HG03108 (cell line): Measurements from ENCODE around the gene CD48.
"Not testable (repeated sequence)": the region's sequence is repeated elsewhere in the genome, so short reads cannot be mapped to it uniquely, and the experiment has no call there.

Experiments used
- ATAC-seq: cut with Tn5 transposase; IDR thresholded peaks from one replicate; pipeline ENCODE4 v1.9.1; 2021; ENCODE audit warnings: moderate library complexity; ENCODE audit not compliant: unreplicated experiment

CD48 gene

DNA sequence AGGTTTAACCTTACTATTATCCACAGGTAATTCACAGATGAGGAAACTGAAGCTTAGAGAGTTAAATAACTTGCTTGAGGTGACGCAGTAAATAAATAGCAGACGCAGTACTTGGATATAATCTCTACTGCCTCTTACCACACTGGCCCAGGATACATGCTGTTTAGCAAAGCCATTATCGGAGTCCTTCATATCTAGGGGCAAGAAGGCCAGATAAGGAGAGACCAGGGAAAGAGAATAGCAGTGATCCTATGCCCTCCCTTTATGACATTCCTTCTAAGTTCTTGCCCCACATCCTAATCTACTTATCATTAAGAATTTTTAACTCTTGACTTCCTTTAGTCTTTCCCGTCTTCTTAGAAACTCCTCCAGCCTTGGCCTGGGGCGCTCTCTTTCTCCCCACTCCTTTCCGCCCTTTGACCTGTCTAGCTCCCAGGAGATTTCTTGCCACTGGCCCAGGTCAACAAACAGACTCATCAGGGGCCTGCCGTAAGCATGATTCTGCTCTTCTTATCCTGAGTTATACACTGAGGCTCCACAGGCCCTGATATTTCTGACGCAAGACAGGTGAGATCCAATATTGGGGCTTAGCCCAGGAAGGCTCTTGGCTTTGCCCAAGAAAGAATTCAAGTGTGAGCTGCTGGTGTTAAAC is 53.3 kb downstream of the CD48 start:
- ATAC-seq, result no peak

DNA sequence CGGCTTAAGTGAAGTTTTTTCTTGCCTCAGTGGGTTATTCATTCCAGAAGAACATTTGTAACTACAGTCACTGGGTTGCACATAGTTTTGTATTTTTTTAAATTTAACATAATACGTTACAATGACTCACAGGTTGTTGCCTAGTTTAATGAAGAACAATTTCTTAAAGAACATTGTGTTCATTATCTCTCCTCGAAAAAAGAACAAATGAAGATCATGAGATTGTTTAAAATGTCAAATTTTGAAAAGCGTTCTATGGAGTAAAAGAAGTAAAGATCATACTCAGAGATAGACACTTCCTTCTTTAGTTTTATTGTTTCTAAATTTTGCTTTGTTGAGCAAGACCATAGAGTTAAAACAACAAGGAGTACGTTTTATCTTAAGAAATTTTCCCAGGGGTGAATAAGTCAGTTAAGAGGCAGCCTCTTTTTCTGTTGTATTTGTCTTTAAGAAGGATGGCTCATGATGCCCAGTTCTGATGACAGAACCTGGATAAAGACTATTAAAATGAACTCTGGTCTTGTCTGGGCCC is 54.3 kb downstream of the CD48 start:
- ATAC-seq, result no peak

DNA sequence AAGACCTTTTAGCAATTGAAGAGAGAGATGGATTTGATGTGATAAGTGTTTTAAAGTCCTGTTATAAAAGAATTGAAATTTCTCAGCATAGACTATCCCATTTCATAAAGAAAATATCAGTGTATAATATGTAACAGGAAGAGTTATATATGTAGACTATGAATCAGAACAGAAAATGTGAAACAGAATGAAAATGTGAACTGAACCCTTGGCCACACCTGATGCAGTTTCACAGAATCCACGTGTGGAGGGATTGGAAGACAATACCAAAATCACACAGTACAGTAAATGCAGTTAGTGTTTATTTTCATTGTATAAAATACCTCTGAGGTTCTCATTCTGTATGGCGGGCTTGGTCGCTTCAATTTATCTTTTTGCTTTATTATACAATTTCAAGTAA is 54.9 kb downstream of the CD48 start:
- no peak for ATAC-seq

DNA sequence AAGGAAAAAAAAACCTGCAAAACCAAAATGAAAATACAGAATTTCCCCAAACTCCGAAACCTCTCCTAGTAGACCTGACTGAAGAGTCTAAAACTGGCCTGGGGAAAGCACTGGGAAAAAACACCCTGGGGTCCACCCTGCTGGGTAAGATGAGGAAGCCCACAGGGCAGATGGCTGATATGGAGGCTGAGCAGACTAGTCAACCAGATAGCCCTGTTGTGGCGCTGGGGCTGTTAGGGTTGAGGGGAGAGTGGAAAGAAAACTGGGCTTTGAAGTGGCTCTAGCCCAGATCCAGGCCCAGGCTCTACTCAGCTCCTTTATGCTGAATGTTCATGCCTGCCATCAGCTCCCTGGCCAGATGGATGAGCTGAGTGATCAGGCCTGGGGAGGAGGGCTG is 58.0 kb downstream of the CD48 start:
- ATAC-seq, result no peak

- ATAC-seq, result no peak
Measured at GRCh38 chr1:160652924-160653619, 58.5 kb downstream of the CD48 start.

DNA sequence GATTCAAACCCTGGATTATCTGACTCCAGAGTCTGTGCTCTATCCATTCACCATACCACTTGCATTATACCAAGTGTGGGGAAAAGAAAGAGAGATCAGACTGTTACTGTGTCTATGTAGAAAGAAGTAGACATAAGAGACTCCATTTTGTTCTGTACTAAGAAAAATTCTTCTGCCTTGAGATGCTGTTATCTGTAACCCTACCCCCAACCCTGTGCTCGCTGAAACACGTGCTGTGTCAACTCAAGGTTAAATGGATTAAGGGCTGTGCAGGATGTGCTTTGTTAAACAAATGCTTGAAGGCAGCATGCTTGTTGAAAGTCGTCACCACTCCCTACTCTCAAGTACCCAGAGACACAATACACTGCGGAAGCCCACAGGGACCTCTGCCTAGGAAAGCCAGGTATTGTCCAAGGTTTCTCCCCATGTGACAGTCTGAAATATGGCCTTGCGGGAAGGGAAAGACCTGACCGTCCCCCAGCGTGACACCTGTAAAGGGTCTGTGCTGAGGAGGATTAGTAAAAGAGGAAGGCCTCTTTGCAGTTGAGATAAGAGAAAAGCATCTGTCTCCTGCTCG is 59.5 kb downstream of the CD48 start:
- ATAC-seq, result not testable (repeated sequence)

GRCh38 chr1:160651433-160652064 is 60.1 kb downstream of the CD48 start:
- no peak for ATAC-seq

DNA sequence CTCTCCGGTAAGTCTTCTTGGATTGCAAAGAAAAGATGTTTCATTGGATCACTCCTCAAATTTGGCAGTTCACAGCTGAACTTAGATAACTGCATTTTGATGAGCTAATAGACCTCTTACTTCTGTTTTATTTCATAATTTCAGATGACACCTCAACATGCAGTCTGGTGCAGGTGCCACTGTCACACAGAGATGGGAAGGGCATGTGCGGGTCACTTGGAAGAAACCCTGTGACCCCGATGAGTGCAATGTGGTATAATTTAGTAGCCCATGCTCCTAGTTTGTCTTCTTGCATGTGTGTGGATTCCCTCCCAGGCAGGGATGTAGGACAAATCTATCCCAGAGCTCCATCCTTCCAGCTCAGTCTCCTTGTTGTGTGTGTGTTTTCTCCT is 64.3 kb downstream of the CD48 start:
- ATAC-seq, result no peak

DNA sequence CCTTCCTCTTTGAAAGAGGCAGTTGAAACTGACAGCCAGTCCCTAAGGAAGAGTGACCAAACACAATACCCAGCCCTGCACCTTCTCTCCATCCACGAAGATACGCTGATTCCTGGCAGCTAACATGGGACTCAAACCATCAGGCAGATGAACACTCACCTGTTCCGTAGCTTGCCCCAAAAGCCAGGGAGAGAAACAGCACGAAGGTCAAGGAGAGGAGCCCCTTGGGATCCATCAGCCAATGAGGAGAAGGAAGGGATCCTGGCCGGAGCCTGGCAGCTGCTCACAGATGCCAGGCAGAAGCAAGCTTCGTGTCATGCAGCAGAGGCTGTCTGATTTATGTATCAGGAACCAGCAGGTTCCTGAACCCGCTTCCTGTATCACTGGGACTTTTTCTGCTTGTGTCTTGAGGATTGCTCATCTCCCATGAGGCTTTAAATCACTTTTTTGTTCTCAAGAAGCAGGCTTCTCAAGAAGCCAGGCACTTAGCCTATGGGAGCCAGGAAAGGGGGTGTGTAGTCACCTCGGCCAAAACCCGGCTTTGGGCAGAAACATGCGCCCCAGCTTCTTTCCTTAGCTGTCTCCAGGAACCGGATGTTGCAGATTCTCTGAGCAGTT is 64.8 kb downstream of the CD48 start, which contains the start of gene SLAMF1:
TSS of gene SLAMF1 (minus strand) at position 334 of the 618 bp plus-strand sequence. CDS start at position 235, 99 bp downstream.
- peak; percentile 44 for ATAC-seq

DNA sequence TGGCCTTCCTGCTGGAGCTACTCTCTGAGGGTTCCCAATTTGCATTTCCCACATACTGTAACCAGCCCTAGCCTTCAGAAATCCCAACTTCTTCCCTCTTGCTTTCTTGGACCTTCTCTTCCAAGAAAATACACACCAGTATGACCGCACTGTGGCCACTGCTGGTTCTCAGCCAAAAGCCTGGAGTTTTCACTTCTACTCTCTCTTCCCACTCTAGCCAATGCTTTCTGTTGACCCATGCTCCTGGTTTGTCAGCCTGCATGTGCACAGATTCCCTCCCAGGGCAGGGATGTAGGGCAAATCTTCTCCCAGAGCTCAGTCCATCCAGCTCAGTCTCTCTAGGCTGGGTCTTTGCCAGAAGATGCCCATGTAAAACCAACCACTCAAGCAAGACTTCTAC is 65.4 kb downstream of the CD48 start:
- ATAC-seq, result no peak

DNA sequence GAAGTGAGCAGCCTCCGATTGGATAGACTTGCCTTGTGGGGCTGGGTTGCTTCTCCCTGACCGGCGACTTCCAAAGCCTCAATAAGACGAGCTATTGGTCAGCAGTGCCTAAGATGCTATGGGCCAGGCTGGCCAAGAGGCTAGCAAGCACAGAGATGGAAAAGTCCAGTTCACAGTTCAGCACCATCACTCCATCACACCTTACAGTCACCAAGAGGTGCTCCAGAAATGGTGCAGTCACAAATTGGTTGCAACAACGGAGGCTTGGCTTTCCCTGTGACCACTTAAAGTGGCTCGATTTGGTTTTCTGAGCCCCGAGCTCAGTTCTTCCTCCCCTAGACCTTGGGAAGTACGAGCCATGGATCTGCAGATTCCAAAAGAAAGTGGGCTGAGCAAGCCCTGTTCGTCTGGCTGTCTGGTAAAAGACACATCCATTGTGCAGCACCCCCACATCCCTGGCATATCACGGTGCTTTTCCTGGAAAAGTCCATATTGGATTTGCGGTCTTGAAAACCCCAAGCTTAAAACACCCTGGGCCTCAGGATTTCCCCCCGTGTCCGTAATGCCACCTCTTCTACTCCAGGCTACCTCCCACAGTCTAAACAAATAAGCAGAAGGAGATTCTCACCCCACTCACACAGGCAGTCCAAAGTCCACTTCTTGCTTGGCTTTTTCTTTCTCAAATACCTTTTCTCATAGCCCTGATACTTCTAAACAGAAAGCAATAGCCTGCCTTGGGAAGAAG is 66.1 kb downstream of the CD48 start:
- ATAC-seq, result no peak

GRCh38 chr1:160644399-160644798 is 67.2 kb downstream of the CD48 start:
- no peak for ATAC-seq

DNA sequence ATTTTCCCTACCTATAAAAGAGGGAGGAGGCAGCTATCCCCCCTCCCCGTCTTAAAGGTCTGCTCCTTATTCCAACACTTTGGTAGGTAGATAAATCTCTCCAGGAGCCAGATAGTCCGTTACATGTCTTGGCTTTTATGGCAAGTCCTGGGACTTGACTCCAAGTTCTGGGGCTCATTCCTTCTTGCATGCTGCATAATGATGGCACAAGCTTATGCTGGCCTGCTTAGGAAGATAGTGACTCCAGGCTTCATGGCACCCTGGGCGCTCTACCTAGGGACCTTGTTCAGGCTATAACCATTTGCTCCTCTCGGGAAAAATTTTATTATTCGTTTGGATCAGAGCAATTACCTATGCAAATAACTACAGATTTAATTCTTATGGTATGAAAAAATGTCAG is 68.5 kb downstream of the CD48 start:
- ATAC-seq, result no peak

DNA sequence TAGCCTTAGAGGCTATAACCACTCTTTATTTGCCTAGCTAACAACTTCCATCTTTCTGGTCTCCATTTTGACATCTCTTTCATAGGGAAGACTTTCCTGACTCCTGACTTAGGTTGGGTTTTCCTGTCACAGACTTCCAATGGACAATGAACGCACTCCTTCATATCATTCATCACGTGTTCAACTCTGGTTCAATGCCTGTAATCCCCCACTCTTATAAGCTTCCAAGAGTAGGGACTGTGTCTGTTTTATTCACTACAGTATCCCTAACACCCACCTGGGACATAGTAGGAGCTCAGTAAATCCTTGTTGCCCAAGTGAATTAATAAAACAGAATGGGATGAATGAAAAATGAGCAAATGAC is 69.4 kb downstream of the CD48 start:
- no peak for ATAC-seq

GRCh38 chr1:160641323-160642280 is 70.0 kb downstream of the CD48 start:
- no peak for ATAC-seq

GRCh38 chr1:160640359-160641123 is 71.1 kb downstream of the CD48 start:
- ATAC-seq, result no peak

DNA sequence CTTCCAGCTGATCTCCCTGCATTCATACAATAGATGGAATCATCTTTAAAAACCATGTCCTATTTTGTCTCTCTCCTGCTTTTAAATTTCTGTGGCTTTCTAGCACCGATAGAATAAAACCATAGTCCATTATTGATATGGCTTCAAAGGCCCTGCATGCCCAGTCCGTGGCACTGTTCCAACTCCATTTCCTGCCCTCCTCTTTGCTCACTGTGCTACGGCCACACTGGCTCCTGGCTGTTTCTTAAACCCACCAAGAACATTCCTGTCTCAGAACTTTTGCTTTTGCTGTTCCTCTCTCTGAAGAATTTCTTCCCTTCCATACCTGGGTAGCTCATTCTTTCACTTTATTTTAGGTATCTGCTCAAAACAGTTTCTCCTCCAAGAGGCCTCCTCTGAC is 72.0 kb downstream of the CD48 start:
- ATAC-seq, result no peak

- ATAC-seq, result no peak
Measured at GRCh38 chr1:160638926-160639325, 72.7 kb downstream of the CD48 start.

- ATAC-seq, result no peak
Measured at GRCh38 chr1:160638540-160638857, 73.1 kb downstream of the CD48 start.
